Measurements from ENCODE around the gene EFTUD2. TPM values are rescaled to one million over a fixed set of nuclear protein-coding genes. Genes with fewer than 3 reads are reported as not detected.

Gene EFTUD2
- total RNA-seq, 2 experiments from 2014 or later = 207 to 208 TPM

DNA sequence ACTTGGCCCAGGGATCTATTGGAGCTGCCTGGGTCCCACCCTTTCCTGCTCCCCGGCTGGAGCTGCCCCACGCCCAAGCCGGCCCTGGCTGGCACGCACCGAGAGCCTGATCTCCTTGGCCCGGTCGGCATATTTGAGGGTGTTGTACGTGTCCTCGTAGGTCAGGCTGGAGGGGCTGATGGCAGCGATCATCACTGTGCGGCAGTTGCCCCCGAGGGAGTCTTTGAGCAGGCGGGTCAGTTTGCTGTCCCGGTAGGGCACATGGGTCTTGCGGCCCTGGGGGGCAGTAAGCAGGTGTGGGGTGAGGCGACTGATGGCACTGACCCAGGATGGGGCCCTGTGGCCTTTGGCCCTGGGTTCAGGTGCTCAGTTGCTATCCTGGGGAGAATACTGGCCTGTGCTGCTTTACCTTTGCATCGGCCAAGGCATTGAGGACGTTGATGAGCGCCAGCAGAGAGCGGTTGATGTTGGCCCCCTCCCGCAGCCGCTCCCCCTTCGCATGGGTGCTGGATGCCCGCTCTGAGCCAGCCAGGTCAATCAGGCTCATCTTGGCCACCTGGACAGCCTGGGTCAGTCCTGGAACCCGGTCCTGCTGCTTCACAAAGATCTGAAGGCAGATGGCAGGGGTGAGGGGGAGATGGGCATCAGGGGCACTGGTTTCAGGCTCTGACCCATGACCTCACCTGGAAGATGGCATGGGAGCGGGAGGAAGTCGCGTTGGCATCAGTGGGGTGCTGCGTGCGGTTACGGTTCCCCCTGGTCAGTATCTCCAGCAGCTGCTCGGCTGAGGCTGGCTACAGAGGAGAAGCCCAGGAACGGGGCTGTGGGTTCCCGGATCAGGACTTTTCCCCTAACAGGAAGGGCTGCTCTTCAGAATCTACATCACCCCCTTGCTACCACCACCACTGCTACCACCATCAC lies 34.8 kb upstream of the EFTUD2 start:
- CTCF ChIA-PET = interaction anchor here (1.4 to 1.5 kb wide), 2 partner anchors 21 to 165 kb away, joined by 4 read pairs; no protein-coding TSS in a partner anchor

DNA sequence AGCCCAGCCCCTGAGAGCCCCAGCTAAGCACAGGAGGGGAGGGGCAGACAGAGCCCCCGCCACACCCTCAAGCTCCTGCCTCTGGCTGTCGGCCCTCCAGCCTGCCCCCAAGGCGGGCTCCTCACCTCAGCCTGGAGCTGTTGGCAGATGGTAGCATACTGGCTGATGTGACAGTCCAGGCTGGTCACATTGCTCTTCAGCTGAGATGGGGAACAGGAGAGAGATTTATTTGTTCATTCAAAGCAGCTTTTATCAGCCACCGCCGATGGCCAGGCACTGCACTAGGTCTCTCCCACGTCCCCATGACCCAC lies 33.5 kb upstream of the EFTUD2 start:
- ChIA-PET CTCF (interaction anchor here (0.8 to 1.5 kb wide), 5 partner anchors 9 to 89 kb away, joined by 3 to 4 read pairs (median 3); no protein-coding TSS in a partner anchor), POLR2A (interaction anchor here (2.0 kb wide), 1 partner anchor 9 kb away, joined by 6 read pairs; no protein-coding TSS in a partner anchor)
- DNase-seq = no peak

More for the DNA sequence above, 34.8 kb upstream of the EFTUD2 start:
- POLR2A ChIA-PET = no interaction called here
- no peak for DNase-seq
- no peaks in the 10 kb centered on the region for H3K4me1 Mint-ChIP-seq (ENCODE audit: low read depth)
- intact Hi-C loops (cut with micrococcal nuclease) = no loop called here
- H3K4me3 Mint-ChIP-seq = no peak overlapping the region
- peaks cover 28% of the 10 kb centered on the region for H3K36me3 Mint-ChIP-seq (ENCODE audit: low read depth)
- no peaks in the 10 kb centered on the region for H3K27me3 Mint-ChIP-seq
- no peaks in the 10 kb centered on the region for H3K9me3 Mint-ChIP-seq
- TF ChIP-seq, protein P1, sequence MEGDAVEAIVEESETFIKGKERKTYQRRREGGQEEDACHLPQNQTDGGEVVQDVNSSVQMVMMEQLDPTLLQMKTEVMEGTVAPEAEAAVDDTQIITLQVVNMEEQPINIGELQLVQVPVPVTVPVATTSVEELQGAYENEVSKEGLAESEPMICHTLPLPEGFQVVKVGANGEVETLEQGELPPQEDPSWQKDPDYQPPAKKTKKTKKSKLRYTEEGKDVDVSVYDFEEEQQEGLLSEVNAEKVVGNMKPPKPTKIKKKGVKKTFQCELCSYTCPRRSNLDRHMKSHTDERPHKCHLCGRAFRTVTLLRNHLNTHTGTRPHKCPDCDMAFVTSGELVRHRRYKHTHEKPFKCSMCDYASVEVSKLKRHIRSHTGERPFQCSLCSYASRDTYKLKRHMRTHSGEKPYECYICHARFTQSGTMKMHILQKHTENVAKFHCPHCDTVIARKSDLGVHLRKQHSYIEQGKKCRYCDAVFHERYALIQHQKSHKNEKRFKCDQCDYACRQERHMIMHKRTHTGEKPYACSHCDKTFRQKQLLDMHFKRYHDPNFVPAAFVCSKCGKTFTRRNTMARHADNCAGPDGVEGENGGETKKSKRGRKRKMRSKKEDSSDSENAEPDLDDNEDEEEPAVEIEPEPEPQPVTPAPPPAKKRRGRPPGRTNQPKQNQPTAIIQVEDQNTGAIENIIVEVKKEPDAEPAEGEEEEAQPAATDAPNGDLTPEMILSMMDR (IDR thresholded peaks at IDR 0.05) = no peak
- no peak for ATAC-seq
- H3K27ac Mint-ChIP-seq = no peak overlapping the region

DNA sequence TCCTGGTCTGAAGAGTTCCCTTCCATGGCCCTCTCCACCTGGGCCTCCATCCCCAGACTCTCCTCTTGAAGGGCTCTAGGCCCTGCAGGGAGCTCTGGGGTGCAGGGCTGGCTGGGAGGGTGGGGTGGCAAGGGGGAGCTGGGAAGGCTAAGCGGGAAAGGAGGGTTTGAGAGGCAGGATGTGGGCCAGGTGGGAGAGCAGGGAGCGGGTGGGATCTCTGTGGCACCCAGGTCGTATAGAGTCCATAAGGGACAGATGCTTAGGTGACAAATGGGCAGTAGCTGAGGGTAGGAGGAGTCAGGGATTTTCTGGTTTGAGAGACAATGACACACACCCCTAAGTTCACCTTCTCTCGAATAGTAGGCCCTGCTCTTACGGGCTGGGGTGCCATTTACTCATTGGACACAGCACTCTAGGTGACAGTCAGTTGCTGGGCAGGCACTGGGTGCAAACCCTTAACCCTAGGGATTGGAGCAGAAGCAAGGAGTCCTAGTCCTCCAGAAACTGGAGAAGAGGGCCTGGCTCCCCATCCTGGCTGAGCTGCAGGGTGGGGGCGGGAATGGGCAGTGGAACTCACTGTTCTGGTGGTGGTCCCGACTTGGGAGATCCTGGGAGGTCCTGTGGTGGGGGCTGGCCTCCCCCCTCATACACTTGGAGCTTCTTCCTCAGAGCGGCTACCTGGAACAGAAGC lies 33.0 kb upstream of the EFTUD2 start:
- peaks cover 32% of the 10 kb centered on the region for H3K36me3 Mint-ChIP-seq (ENCODE audit: low read depth)
- H3K4me3 Mint-ChIP-seq = no peak overlapping the region
- DNase-seq (no peak), ATAC-seq (no peak)
- no peak overlapping the region for H3K27ac Mint-ChIP-seq
- no peaks in the 10 kb centered on the region for H3K27me3 Mint-ChIP-seq
- no peaks in the 10 kb centered on the region for H3K9me3 Mint-ChIP-seq
- H3K4me1 Mint-ChIP-seq (ENCODE audit: low read depth) = no peaks in the 10 kb centered on the region
- TF ChIP-seq, protein P1 (IDR thresholded peaks at IDR 0.05) = no peak
- CTCF ChIA-PET = interaction anchor here (0.8 to 1.5 kb wide), 6 partner anchors 9 to 90 kb away, joined by 3 to 4 read pairs (median 3); no protein-coding TSS in a partner anchor
- POLR2A ChIA-PET = interaction anchor here (2.0 kb wide), 1 partner anchor 8 kb away, joined by 6 read pairs; no protein-coding TSS in a partner anchor
- intact Hi-C loops (cut with micrococcal nuclease) = no loop called here

More for the DNA sequence above, 33.5 kb upstream of the EFTUD2 start:
- H3K27me3 Mint-ChIP-seq = no peaks in the 10 kb centered on the region
- H3K36me3 Mint-ChIP-seq (ENCODE audit: low read depth) = peaks cover 30% of the 10 kb centered on the region
- no peaks in the 10 kb centered on the region for H3K9me3 Mint-ChIP-seq
- no peak for ATAC-seq
- H3K4me1 Mint-ChIP-seq (ENCODE audit: low read depth) = no peaks in the 10 kb centered on the region
- no peak overlapping the region for H3K4me3 Mint-ChIP-seq
- intact Hi-C loops (cut with micrococcal nuclease) = no loop called here
- TF ChIP-seq, protein P1 (IDR thresholded peaks at IDR 0.05) = no peak
- H3K27ac Mint-ChIP-seq = no peak overlapping the region

DNA sequence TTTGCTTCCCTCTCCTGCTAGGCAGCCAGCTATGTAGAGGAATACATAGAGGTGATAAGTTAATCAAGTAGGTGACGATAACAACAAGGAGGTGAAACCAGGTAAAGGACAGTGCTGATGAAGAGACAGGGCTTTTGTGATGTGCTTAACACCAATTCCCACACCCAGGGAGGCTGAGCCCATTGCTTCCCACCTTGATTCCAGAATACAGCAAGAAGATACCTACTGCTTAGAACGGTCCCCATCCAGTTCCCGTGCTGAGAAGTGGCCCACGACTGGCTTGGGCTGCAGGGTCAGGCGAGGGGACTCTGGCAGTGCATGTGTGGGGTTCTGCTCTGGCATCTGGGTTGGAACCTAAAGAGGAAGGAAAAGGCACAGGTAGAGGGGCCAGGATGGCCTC lies 32.1 kb upstream of the EFTUD2 start:
- Mint-ChIP-seq H3K27me3 (no peaks in the 10 kb centered on the region), H3K36me3 (ENCODE audit: low read depth) (peaks cover 32% of the 10 kb centered on the region), H3K4me3 (no peak overlapping the region), H3K27ac (no peak overlapping the region), H3K9me3 (no peaks in the 10 kb centered on the region), H3K4me1 (ENCODE audit: low read depth) (no peaks in the 10 kb centered on the region)
- POLR2A ChIA-PET = interaction anchor here (0.7 to 2.0 kb wide), 2 partner anchors 8 to 102 kb away, joined by 4 to 6 read pairs; no protein-coding TSS in a partner anchor
- intact Hi-C loops (cut with micrococcal nuclease) = no loop called here
- CTCF ChIA-PET = interaction anchor here (1.2 to 1.5 kb wide), 2 partner anchors 47 to 88 kb away, joined by 3 to 4 read pairs; no protein-coding TSS in a partner anchor
- TF ChIP-seq, protein P1 (IDR thresholded peaks at IDR 0.05) = no peak
- ATAC-seq = no peak
- no peak for DNase-seq
